RCC 7860 (cell line): Measurements from ENCODE around the gene TEX51.

Experiments used
- DNase-seq: peaks from one replicate; pipeline ENCODE4 v3.0.0-alpha.2; 2015; ENCODE audit warnings: low spot score
- FAIRE-seq: peaks from 2 replicates; lab custom pipeline; 2012; peaks lifted over from hg19 to GRCh38; lab: Jason Lieb, UNC

Gene TEX51

DNA sequence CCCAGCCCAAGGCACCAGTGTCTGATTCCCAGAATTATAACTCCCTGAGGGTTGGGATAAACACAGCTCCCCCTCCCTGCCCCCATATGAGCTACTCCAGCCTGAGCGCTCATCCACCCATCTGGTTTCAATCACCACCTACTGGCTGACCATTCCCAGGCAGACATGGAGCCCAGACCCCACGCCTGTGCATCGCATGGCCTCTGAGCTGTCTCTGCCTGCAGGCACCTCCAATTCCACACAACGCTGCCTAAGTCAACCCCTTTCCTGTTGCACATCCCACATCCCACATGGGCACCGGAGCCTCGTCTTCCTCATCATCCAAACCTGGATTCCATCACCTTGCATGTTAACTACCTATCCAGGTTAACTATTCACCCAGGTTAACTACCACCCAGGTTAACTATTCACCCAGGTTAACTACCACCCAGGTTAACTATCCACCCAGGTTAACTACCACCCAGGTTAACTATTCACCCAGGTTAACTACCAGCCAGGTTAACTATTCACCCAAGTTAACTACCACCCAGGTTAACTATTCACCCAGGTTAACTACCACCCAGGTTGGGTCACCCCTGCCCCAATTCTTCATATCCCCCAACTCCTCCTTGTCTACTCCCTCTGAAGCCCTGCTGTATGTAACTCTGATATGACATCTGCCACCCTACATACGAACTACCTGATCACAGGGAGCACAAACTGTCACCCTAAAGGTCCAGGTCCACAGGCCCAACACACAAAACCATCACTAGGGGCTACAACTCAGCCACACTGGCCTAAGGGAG lies 47.8 kb downstream of the TEX51 start:
- DNase-seq (peak; percentile 8), FAIRE-seq (peak; percentile 97)

- FAIRE-seq (no peak), DNase-seq (no peak)
Measured at GRCh38 chr2:126947103-126947429, 48.4 kb downstream of the TEX51 start.

GRCh38 chr2:126949775-126950174 lies 51.1 kb downstream of the TEX51 start:
- DNase-seq (no peak), FAIRE-seq (no peak)

- no peak for FAIRE-seq
- DNase-seq = no peak
Measured at GRCh38 chr2:126950504-126950903, 51.8 kb downstream of the TEX51 start.
